Upper lobe of left lung (tissue), 4 donors: ENCODE data around the gene CPEB4.

Experiments used
- POLR2A ChIP-seq, 4 donors: fragments of 450-650 bp; IDR thresholded peaks; one replicate each; pipeline ENCODE4 v1.5.1; 2016 to 2017; ENCODE audit warnings: antibody characterized with exemption in 4 of 4, mild to moderate bottlenecking in 2 of 4
- POLR2AphosphoS5 ChIP-seq, 2 donors: sonication (generic); formaldehyde crosslinking; IDR thresholded peaks; one replicate each; pipeline ENCODE4 v1.5.1; 2017; ENCODE audit warnings: antibody characterized with exemption in 2 of 2
- TF ChIP-seq, protein P1 (sequence below), 6 experiments: fragments of 450-650 bp in 4 of 6; fragments of 200-600 bp in 2 of 6; sonication (generic) in 2 of 6; IDR thresholded peaks; one replicate each; pipeline ENCODE4 v1.5.1; 2016 to 2019; ENCODE audit warnings: antibody characterized with exemption in 6 of 6

DNA sequence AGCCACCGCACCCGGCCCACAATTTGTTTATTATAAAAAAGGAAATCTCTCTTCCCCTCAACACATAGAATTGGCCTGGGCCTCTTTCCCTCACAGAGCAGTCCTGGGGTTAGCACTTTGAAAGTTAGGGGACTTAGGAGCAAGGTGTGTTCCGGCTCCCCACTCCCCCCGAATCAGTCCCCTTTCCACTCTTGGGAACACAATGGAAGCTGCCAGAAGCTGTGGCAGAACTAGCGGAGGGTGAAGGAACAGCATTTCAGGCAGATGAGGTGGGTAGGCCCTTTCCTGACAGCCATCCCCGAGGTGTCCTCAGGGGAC is 84.4 kb downstream of the CPEB4 start:
- TF ChIP-seq, protein P1, sequence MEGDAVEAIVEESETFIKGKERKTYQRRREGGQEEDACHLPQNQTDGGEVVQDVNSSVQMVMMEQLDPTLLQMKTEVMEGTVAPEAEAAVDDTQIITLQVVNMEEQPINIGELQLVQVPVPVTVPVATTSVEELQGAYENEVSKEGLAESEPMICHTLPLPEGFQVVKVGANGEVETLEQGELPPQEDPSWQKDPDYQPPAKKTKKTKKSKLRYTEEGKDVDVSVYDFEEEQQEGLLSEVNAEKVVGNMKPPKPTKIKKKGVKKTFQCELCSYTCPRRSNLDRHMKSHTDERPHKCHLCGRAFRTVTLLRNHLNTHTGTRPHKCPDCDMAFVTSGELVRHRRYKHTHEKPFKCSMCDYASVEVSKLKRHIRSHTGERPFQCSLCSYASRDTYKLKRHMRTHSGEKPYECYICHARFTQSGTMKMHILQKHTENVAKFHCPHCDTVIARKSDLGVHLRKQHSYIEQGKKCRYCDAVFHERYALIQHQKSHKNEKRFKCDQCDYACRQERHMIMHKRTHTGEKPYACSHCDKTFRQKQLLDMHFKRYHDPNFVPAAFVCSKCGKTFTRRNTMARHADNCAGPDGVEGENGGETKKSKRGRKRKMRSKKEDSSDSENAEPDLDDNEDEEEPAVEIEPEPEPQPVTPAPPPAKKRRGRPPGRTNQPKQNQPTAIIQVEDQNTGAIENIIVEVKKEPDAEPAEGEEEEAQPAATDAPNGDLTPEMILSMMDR (IDR thresholded peaks at IDR 0.05), result no peak
- TF ChIP-seq POLR2A (IDR thresholded peaks at IDR 0.05) (no peak), POLR2AphosphoS5 (IDR thresholded peaks at IDR 0.05) (no peak)
